PC-3 (cell line): ENCODE results near the gene ZNF236. TPM values are rescaled to one million over a fixed set of nuclear protein-coding genes. Genes with fewer than 3 reads are reported as not detected.

Source experiments
- ATAC-seq: fragments of 200-7000 bp; cut with Tn5 transposase; 2 replicates; pipeline ENCODE4 v1.9.1; 2020; ENCODE audit warnings: mild to moderate bottlenecking, moderate library complexity
- BruUV-seq: library from RNA; stranded (reverse); fragments of 400-500 nt; replicated peaks from 2 replicates; lab custom pipeline; 2021; lab: Mats Ljungman, UMichigan
- CTCF ChIA-PET: fragments of 300-600 bp; sonication (Branson Sonifier 250); formaldehyde crosslinking; loops from one replicate; lab custom pipeline; 2022; ENCODE audit warnings: antibody characterized with exemption; lab: Charles Lee
- POLR2A ChIA-PET: fragments of 300-600 bp; sonication (Branson Sonifier 250); formaldehyde crosslinking; loops from one replicate; lab custom pipeline; 2022; ENCODE audit warnings: antibody characterized with exemption; ENCODE audit not compliant: unreplicated experiment; lab: Charles Lee
- DNase-seq: peaks from one replicate; pipeline ENCODE4 v3.0.0-alpha.2; 2015
- H2AFZ ChIP-seq: fragments of 300-600 bp; sonication (generic); 2 replicates; pipeline ENCODE4 v1.6.0; 2016; ENCODE audit warnings: antibody characterized with exemption, low read length
- H3F3A ChIP-seq: fragments of 300-600 bp; sonication (generic); one replicate; pipeline ENCODE4 v1.6.0; 2017; ENCODE audit warnings: antibody characterized with exemption, low read length, control low read depth, mild to moderate bottlenecking; ENCODE audit not compliant: unreplicated experiment
- H3K27ac ChIP-seq: fragments of 300-600 bp; sonication (generic); 2 replicates; pipeline ENCODE4 v1.5.1; 2016; ENCODE audit warnings: mild to moderate bottlenecking, low read length
- H3K27me3 ChIP-seq: fragments of 300-600 bp; sonication (generic); 2 replicates; pipeline ENCODE4 v1.6.1; 2016; ENCODE audit warnings: low read length, mixed read lengths
- H3K36me3 ChIP-seq: fragments of 300-600 bp; sonication (generic); 2 replicates; pipeline ENCODE4 v1.6.1; 2016; ENCODE audit warnings: low read depth, mixed run types, low read length, mixed read lengths
- H3K4me1 ChIP-seq: fragments of 300-600 bp; sonication (generic); 2 replicates; pipeline ENCODE4 v1.5.1; 2016; ENCODE audit warnings: low read length; ENCODE audit not compliant: insufficient read depth
- H3K4me2 ChIP-seq: fragments of 300-600 bp; sonication (generic); 2 replicates; pipeline ENCODE4 v1.6.0; 2016; ENCODE audit warnings: low read length
- H3K4me3 ChIP-seq: fragments of 300-600 bp; sonication (generic); 2 replicates; pipeline ENCODE4 v1.5.1; 2016; ENCODE audit warnings: mild to moderate bottlenecking, low read length, mixed read lengths
- H3K79me2 ChIP-seq: fragments of 300-600 bp; sonication (generic); 2 replicates; pipeline ENCODE4 v1.6.1; 2017; ENCODE audit warnings: low read length, mixed read lengths
- H3K9ac ChIP-seq: fragments of 300-600 bp; sonication (generic); 2 replicates; pipeline ENCODE4 v1.6.0; 2016; ENCODE audit warnings: mild to moderate bottlenecking, low read length
- H3K9me2 ChIP-seq: fragments of 300-600 bp; sonication (generic); replicated peaks from 2 replicates; pipeline ENCODE4 v1.6.1; 2016; ENCODE audit warnings: mixed run types, low read length, mixed read lengths
- H3K9me3 ChIP-seq: fragments of 300-600 bp; sonication (generic); 2 replicates; pipeline ENCODE4 v1.6.1; 2016; ENCODE audit warnings: low read length, mixed read lengths
- H4K20me1 ChIP-seq: fragments of 300-600 bp; sonication (generic); 2 replicates; pipeline ENCODE4 v1.6.1; 2016; ENCODE audit warnings: low read length, mixed read lengths
- CTCF ChIP-seq: fragments of 300-600 bp; sonication (generic); conservative IDR thresholded peaks from 2 replicates; pipeline ENCODE4 v1.5.1; 2017; ENCODE audit warnings: antibody characterized with exemption, low read depth, mild to moderate bottlenecking, low read length
- EZH2 ChIP-seq: fragments of 300-600 bp; sonication (generic); IDR thresholded peaks from one replicate; pipeline ENCODE4 v1.6.1; 2017; ENCODE audit warnings: antibody characterized with exemption, mild to moderate bottlenecking, low read length; ENCODE audit not compliant: unreplicated experiment
- EZH2phosphoT487 ChIP-seq: fragments of 300-600 bp; sonication (generic); IDR thresholded peaks from 2 replicates; pipeline ENCODE4 v1.6.1; 2018; ENCODE audit warnings: mild to moderate bottlenecking, antibody characterized with exemption, low read length, borderline replicate concordance
- intact Hi-C: fragments of 100-400 bp; cut with micrococcal nuclease; formaldehyde crosslinking; loops from 2 replicates; pipeline ENCODE4 v1.9.0; 2023
- total RNA-seq: library from RNA; depleted of rRNA; stranded (reverse); fragments of >200 nt; gene quantifications from 2 replicates; pipeline ENCODE4 v1.2.3, GENCODE V29; 2014

Gene ZNF236
- total RNA-seq, 1 experiment from 2014 or later, result 7.7 TPM

- ATAC-seq, result peak; percentile 48
- H3K9me3 ChIP-seq, result no peaks in the 10 kb centered on the region
- H3K36me3 ChIP-seq, result no peaks in the 10 kb centered on the region
- no peaks in the 10 kb centered on the region for H3F3A ChIP-seq
- H3K27me3 ChIP-seq, result no peaks in the 10 kb centered on the region
- peak overlapping the region; percentile 92 for H2AFZ ChIP-seq
- no peaks in the 10 kb centered on the region for H4K20me1 ChIP-seq
- TF ChIP-seq EZH2, result no peak
- no peak for TF ChIP-seq CTCF
- TF ChIP-seq EZH2phosphoT487, result no peak
- peaks cover 79% of the 10 kb centered on the region for H3K79me2 ChIP-seq
- H3K9ac ChIP-seq, result peak overlapping the region; percentile 99
- H3K4me1 ChIP-seq, result peaks cover 20% of the 10 kb centered on the region
- CTCF ChIA-PET, result interaction anchor here (1.3 kb wide), 1 partner anchor 18 kb away, joined by 5 read pairs; no protein-coding TSS in a partner anchor
- intact Hi-C loops, result loop anchor here (2.0 kb wide), 1 partner anchor 19 kb away; no protein-coding TSS in a partner anchor
- no TSS peak for BruUV-seq
- POLR2A ChIA-PET, result no interaction called here
- peak; percentile 37 for DNase-seq
- peak overlapping the region; percentile 83 for H3K27ac ChIP-seq
- H3K4me3 ChIP-seq, result peak overlapping the region; percentile 99
- peak overlapping the region; percentile 92 for H3K4me2 ChIP-seq
- no peaks in the 10 kb centered on the region for H3K9me2 ChIP-seq
Observed at GRCh38 chr18:76821875-76822505, 367 bp upstream of the ZNF236 start.

- ChIA-PET CTCF (no interaction called here), POLR2A (no interaction called here)
- peak overlapping the region; percentile 18; the same call in 1 of the 2 replicates for H3K27ac ChIP-seq
- H3K9me3 ChIP-seq, result no peaks in the 10 kb centered on the region
- no peaks in the 10 kb centered on the region for H4K20me1 ChIP-seq
- H3K4me3 ChIP-seq, result peak overlapping the region; percentile 88
- 0 out of 2 replicates have a peak overlapping the region, but pooled peaks have one; percentile 55 for H2AFZ ChIP-seq
- H3K4me1 ChIP-seq, result peaks cover 20% of the 10 kb centered on the region
- intact Hi-C loops, result no loop called here
- H3K9ac ChIP-seq, result peak overlapping the region; percentile 81
- no peaks in the 10 kb centered on the region for H3K27me3 ChIP-seq
- TF ChIP-seq EZH2phosphoT487 (no peak), EZH2 (no peak), CTCF (no peak)
- H3F3A ChIP-seq, result no peaks in the 10 kb centered on the region
- H3K4me2 ChIP-seq, result peak overlapping the region; percentile 74
- no peak for DNase-seq
- peaks cover 84% of the 10 kb centered on the region for H3K79me2 ChIP-seq
- no peak for ATAC-seq
- no peaks in the 10 kb centered on the region for H3K9me2 ChIP-seq
- no TSS peak for BruUV-seq
- no peaks in the 10 kb centered on the region for H3K36me3 ChIP-seq
Observed at GRCh38 chr18:76823161-76823538, 793 bp downstream of the ZNF236 start.

- ChIA-PET POLR2A (no interaction called here), CTCF (no interaction called here)
- Histone ChIP-seq H3K36me3 (no peaks in the 10 kb centered on the region), H3K27ac (no peak overlapping the region), H3K27me3 (no peaks in the 10 kb centered on the region), H3K9me3 (no peaks in the 10 kb centered on the region), H3K9me2 (no peaks in the 10 kb centered on the region), H3K9ac (peak overlapping the region; percentile 81), H3F3A (no peaks in the 10 kb centered on the region), H3K79me2 (peaks cover 84% of the 10 kb centered on the region), H4K20me1 (no peaks in the 10 kb centered on the region), H2AFZ (no peak overlapping the region), H3K4me1 (peaks cover 20% of the 10 kb centered on the region), H3K4me3 (peak overlapping the region; percentile 88), H3K4me2 (peak overlapping the region; percentile 74)
- ATAC-seq (no peak), DNase-seq (no peak)
- no TSS peak for BruUV-seq
- TF ChIP-seq CTCF (peak; percentile 21; the same call in 1 of the 2 replicates), EZH2phosphoT487 (no peak), EZH2 (no peak)
- intact Hi-C loops, result no loop called here
Observed at GRCh38 chr18:76823587-76824011, 1.2 kb downstream of the ZNF236 start.
